A673 (cell line): ENCODE results near the gene CHPF2. TPM values are rescaled to one million over a fixed set of nuclear protein-coding genes. Genes with fewer than 3 reads are reported as not detected.

Experiments
- Bru-seq: library from RNA; stranded (reverse); fragments of 400-500 nt; gene quantifications from one replicate; lab custom pipeline; 2021; lab: Mats Ljungman, UMichigan
- BruChase-seq, 2 experiments: library from RNA; stranded (reverse); fragments of 400-500 nt; gene quantifications; one replicate each; lab custom pipeline; 2021; lab: Mats Ljungman, UMichigan
- BruUV-seq: library from RNA; stranded (reverse); fragments of 400-500 nt; replicated peaks from 2 replicates; lab custom pipeline; 2021; lab: Mats Ljungman, UMichigan
- CTCF ChIA-PET: fragments of 300-600 bp; sonication (Branson Sonifier 250); formaldehyde crosslinking; loops from one replicate; lab custom pipeline; 2022; ENCODE audit warnings: antibody characterized with exemption; lab: Charles Lee
- POLR2A ChIA-PET: fragments of 300-600 bp; sonication (Branson Sonifier 250); formaldehyde crosslinking; loops from one replicate; lab custom pipeline; 2022; ENCODE audit warnings: antibody characterized with exemption; ENCODE audit not compliant: low non-redundant PET; lab: Charles Lee
- DNase-seq: peaks from one replicate; pipeline ENCODE4 v3.0.0-alpha.2; 2015; ENCODE audit warnings: low spot score
- H3K27ac ChIP-seq: fragments of 200-600 bp; sonication (generic); 2 replicates; pipeline ENCODE4 v1.5.1; 2016; ENCODE audit warnings: mixed run types, low read depth, mild to moderate bottlenecking, mixed read lengths, antibody characterized with exemption, low read length; ENCODE audit not compliant: poor library complexity, severe bottlenecking
- H3K27me3 ChIP-seq: fragments of 200-600 bp; sonication (generic); replicated peaks from 2 replicates; pipeline ENCODE4 v1.6.1; 2017; ENCODE audit warnings: mixed run types, low read depth, mild to moderate bottlenecking, mixed read lengths, antibody characterized with exemption, low read length; ENCODE audit not compliant: insufficient read depth, poor library complexity
- H3K36me3 ChIP-seq: fragments of 200-600 bp; sonication (generic); 2 replicates; pipeline ENCODE4 v1.6.1; 2016; ENCODE audit warnings: mixed run types, mild to moderate bottlenecking, mixed read lengths, antibody characterized with exemption, low read length; ENCODE audit not compliant: insufficient read depth, poor library complexity, severe bottlenecking
- H3K4me1 ChIP-seq: fragments of 200-600 bp; sonication (generic); 2 replicates; pipeline ENCODE4 v1.6.1; 2017; ENCODE audit warnings: mixed run types, mild to moderate bottlenecking, mixed read lengths, antibody characterized with exemption, low read length; ENCODE audit not compliant: insufficient read depth, poor library complexity, severe bottlenecking
- H3K4me3 ChIP-seq: fragments of 200-600 bp; sonication (generic); 2 replicates; pipeline ENCODE4 v1.5.1; 2016; ENCODE audit warnings: low read depth, mixed run types, mild to moderate bottlenecking, mixed read lengths, low read length; ENCODE audit not compliant: poor library complexity, severe bottlenecking
- H3K9me3 ChIP-seq: fragments of 200-600 bp; sonication (generic); 2 replicates; pipeline ENCODE4 v1.6.1; 2016; ENCODE audit warnings: mixed run types, low read depth, mild to moderate bottlenecking, mixed read lengths, antibody characterized with exemption, low read length; ENCODE audit not compliant: poor library complexity, severe bottlenecking
- EZH2 ChIP-seq: fragments of 200-600 bp; sonication (generic); IDR thresholded peaks from 2 replicates; pipeline ENCODE4 v1.6.1; 2017; ENCODE audit warnings: borderline replicate concordance, low read depth, mild to moderate bottlenecking, mixed read lengths, antibody characterized with exemption, low read length; ENCODE audit not compliant: poor library complexity, severe bottlenecking
- intact Hi-C: fragments of 100-400 bp; cut with micrococcal nuclease; formaldehyde crosslinking; loops from one replicate; pipeline ENCODE4 v1.10.0; 2022; ENCODE audit not compliant: unreplicated experiment
- long read RNA-seq: library from polyadenylated mRNA; stranded (forward); transcript quantifications from one replicate; pipeline ENCODE4 v2.0.0, GENCODE V29; 2022
- total RNA-seq: library from RNA; stranded (reverse); gene quantifications from 2 replicates; pipeline ENCODE4 v1.2.3, GENCODE V29; 2021
- TF ChIP-seq, protein P1 (sequence below): fragments of 300-800, 200-600 bp; sonication (generic); conservative IDR thresholded peaks from 2 replicates; pipeline ENCODE4 v1.5.1; 2017; ENCODE audit warnings: low read depth, mild to moderate bottlenecking, antibody characterized with exemption, low read length, moderate library complexity, mixed read lengths

CHPF2 gene, protein sequence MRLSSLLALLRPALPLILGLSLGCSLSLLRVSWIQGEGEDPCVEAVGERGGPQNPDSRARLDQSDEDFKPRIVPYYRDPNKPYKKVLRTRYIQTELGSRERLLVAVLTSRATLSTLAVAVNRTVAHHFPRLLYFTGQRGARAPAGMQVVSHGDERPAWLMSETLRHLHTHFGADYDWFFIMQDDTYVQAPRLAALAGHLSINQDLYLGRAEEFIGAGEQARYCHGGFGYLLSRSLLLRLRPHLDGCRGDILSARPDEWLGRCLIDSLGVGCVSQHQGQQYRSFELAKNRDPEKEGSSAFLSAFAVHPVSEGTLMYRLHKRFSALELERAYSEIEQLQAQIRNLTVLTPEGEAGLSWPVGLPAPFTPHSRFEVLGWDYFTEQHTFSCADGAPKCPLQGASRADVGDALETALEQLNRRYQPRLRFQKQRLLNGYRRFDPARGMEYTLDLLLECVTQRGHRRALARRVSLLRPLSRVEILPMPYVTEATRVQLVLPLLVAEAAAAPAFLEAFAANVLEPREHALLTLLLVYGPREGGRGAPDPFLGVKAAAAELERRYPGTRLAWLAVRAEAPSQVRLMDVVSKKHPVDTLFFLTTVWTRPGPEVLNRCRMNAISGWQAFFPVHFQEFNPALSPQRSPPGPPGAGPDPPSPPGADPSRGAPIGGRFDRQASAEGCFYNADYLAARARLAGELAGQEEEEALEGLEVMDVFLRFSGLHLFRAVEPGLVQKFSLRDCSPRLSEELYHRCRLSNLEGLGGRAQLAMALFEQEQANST
- total RNA-seq, result 22.5 and 27.1 TPM in 2 replicates
- percentile 76 among the genes with signal in this experiment for Bru-seq, nascent RNA
- BruChase-seq, experiment 1, labeled RNA remaining after a 2-hour chase, result percentile 89 among the genes with signal in this experiment
- percentile 84 among the genes with signal in this experiment for BruChase-seq, experiment 2, labeled RNA remaining after a 6-hour chase
- long read RNA-seq, transcript CHPF2-201 (4 exons, 3,978 nt), result major isoform, 16 of 27 reads
- long read RNA-seq, partial matches to known transcripts, result 8 of 27 reads
- long read RNA-seq, other reads (novel, unspliced or antisense), result 3 of 27 reads

DNA sequence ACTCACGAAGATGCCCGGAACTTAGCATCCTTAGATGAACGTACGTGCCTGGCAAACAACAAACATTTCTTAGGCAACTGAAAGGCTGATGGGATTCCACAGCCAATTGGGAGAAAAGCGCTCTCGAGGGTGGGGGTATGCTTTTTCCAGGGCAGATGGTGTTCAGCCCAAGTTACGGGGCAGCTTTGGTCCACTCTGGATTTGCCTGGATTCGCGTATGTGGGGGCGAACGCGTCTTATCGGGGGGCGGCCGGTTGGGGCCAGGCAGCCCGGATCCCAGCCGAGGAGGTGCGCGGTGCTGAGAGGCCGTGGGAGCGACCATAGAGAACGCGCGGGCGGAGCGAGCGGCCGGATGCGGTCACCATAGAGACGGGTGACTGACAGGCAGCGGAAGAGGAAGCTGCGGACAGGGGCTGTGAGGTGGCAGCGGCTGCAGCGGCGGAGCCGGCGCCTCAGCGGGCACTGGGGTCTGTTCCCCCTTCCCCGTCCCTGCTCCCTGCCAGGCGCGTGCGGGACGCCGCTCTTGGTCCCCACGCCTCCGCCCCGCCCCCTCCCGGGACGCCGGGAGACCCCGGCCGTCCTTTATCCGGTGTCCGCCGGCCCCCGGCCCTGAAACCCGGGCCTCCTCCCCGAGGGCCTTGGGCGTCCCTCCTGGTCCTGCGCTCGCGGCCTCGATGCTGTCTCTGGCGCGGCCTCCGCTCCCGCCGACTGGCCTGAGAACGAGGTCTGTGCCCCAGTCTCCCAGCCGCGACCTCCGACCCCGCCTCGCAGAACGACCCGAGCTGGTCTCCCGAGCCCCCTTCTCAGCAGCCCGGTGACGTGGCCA lies at the start of gene CHPF2:
Gene CHPF2 (plus strand): TSS at position 393 of the 826 bp plus-strand sequence. CDS start 1,529 bp downstream, outside the sequence.
- intact Hi-C loops, result loop anchor here (5.0 kb wide), 1 partner anchor 175 kb away; the partner anchor contains the start of genes CDK5 and SLC4A2
- DNase-seq, result peak; percentile 91
- H3K4me1 ChIP-seq, result peaks cover 18% of the 10 kb centered on the region
- peak within 1 kb of the TSS; percentile 100 for H3K4me3 ChIP-seq
- H3K27ac ChIP-seq, result peak within 1 kb of the TSS; percentile 80
- no peaks in the 10 kb centered on the region for H3K27me3 ChIP-seq
- H3K36me3 ChIP-seq, result peaks cover 22% of the 10 kb centered on the region
- CTCF ChIA-PET, result interaction anchor here (1.8 kb wide), 1 partner anchor 12 kb away, joined by 5 read pairs; no protein-coding TSS in a partner anchor
- TF ChIP-seq EZH2, result no peak
- TF ChIP-seq, protein P1, sequence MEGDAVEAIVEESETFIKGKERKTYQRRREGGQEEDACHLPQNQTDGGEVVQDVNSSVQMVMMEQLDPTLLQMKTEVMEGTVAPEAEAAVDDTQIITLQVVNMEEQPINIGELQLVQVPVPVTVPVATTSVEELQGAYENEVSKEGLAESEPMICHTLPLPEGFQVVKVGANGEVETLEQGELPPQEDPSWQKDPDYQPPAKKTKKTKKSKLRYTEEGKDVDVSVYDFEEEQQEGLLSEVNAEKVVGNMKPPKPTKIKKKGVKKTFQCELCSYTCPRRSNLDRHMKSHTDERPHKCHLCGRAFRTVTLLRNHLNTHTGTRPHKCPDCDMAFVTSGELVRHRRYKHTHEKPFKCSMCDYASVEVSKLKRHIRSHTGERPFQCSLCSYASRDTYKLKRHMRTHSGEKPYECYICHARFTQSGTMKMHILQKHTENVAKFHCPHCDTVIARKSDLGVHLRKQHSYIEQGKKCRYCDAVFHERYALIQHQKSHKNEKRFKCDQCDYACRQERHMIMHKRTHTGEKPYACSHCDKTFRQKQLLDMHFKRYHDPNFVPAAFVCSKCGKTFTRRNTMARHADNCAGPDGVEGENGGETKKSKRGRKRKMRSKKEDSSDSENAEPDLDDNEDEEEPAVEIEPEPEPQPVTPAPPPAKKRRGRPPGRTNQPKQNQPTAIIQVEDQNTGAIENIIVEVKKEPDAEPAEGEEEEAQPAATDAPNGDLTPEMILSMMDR, result no peak
- BruUV-seq, result no TSS peak
- POLR2A ChIA-PET, result no interaction called here
- H3K9me3 ChIP-seq, result no peaks in the 10 kb centered on the region

DNA sequence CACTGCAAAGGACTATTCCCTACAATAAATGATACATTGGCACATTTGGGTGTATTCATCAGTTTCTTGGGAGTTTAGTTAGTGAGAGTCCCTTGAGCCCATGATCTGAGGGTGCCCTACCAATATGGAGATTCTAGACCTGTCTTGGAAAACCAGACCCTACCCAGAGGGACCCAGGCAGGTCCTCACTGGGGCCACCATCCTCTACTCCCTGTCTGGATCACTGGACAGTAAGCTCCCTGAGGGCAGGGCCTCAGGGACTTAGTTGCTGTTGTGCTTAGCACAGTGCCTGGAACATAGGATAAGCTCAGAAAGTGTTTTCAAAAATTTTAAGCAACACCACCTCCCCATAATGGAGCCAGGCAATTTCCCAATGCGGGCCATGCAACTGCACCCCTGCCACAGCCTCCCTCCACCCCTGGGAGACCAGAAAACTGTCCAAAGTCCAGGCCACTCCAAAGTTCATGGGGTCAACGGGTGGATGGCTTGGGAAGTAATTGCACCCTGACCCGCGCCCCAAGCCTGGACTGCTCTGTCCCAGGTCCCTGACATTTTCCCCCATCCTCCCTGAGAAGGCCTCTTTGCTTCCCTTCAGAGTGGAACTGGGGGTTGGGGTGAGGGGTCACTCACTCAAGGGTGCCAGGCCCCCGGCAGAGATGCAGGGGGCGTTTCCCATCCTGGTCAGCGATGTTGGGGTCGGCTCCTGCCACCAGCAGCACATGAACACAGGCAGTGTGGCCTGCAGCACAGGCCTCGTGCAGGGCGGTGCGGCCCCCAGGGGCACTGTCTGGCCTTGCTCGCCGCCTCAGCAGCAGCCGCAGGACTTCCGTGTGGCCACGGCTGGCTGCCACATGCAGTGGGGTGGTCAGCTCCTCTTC lies 46.3 kb upstream of the CHPF2 start:
- Histone ChIP-seq H3K4me3 (no peak overlapping the region), H3K36me3 (no peaks in the 10 kb centered on the region), H3K4me1 (no peaks in the 10 kb centered on the region), H3K27me3 (no peaks in the 10 kb centered on the region), H3K27ac (no peak overlapping the region), H3K9me3 (no peaks in the 10 kb centered on the region)
- no TSS peak for BruUV-seq
- TF ChIP-seq, protein P1, result no peak
- no peak for TF ChIP-seq EZH2
- POLR2A ChIA-PET, result no interaction called here
- DNase-seq, result no peak
- CTCF ChIA-PET, result no interaction called here
- intact Hi-C loops, result no loop called here
